GM18873 (cell line): ENCODE measurements around the gene UBE2E3.
"Not testable (repeated sequence)": the region's sequence is repeated elsewhere in the genome, so short reads cannot be mapped to it uniquely, and the experiment has no call there.

Experiments
- ATAC-seq: cut with Tn5 transposase; IDR thresholded peaks from one replicate; pipeline ENCODE4 v1.9.1; 2021; ENCODE audit warnings: mild to moderate bottlenecking, moderate library complexity, moderate number of reproducible peaks; ENCODE audit not compliant: unreplicated experiment, low FRiP score

UBE2E3 gene

DNA sequence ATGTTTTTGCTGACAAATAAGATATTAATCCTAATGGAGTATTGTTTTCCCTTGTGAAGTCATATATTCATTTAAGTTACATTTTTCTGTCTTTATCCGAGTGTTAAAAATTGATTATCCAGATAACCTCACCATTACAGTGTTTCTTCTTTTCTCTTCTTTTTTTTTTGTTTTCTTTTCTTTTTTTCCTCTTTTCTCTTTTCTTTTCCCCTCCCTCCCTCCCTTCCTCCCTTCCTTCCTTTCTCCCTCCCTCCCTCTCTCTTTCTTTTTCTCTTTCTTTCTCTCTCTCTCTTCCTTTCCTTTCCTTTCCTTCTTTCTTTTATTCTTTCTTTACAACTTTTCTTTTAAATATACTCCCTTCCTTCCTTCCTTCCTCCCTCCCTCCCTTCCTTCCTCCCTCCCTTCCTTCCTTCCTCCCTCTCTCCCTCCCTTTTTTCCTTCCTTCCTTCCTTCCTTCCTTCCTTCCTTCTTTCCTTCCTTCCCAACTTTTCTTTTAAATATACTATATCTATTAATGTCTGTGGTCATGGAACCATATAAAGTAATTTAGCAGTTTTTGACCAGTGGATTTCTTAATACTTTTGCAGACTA lies 40.9 kb downstream of the UBE2E3 start:
- no peak for ATAC-seq

DNA sequence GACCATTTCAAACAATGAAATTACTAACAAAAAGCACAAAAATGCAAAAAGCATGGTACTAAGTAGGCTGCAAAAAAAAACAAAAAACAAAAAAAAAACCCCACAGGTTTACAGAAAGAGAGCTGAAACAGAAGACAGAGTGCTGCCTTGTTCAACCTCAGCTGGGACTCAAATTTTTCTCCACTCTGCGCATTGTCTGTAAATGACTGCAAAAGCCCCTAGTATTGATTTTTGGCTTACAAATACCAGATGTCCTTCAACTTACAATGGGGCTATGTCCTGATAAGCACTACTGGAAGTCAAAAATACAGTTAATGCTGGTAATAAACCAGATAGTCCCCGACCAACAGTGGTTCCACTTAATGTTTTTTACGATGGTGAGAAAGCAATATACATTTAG lies 42.2 kb downstream of the UBE2E3 start:
- ATAC-seq, result no peak

DNA sequence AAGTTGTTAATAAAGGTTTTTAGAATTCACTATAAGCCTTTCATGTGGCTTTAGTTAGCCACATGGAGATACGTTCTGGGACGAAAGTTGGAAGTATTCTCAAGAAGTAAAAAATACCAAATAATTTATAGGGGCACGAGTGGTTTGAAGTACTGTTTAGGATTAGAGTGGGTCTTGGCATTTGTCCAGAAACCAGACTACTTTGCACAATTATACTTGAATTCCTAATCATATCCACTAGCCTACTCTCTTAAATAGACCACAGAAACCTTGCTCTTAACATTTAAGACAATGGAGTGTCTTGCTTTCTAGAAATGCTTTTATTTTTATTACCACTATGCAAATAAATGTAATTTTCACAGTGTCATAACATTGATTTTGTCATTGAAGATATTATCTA lies 44.6 kb downstream of the UBE2E3 start:
- ATAC-seq, result no peak

DNA sequence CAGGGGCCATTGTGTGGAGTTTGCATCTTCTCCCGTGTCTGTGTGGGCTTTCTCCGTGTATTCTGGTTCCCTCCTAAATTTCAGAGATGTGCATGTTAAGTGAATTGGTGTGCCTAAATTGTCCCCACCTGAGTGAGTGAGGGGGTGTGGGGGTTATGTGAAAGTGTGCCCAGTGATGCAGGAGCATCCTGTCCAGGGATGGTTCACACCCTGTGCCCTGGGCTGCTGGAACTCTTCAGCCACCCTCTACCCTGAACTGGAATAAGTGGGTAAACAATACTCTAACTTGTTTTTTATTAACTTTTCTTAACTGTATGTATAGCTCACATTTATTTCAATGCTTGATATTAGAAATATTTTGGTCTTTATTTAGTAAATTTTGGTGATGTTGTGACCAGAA lies 56.0 kb downstream of the UBE2E3 start:
- ATAC-seq, result peak; percentile 54

DNA sequence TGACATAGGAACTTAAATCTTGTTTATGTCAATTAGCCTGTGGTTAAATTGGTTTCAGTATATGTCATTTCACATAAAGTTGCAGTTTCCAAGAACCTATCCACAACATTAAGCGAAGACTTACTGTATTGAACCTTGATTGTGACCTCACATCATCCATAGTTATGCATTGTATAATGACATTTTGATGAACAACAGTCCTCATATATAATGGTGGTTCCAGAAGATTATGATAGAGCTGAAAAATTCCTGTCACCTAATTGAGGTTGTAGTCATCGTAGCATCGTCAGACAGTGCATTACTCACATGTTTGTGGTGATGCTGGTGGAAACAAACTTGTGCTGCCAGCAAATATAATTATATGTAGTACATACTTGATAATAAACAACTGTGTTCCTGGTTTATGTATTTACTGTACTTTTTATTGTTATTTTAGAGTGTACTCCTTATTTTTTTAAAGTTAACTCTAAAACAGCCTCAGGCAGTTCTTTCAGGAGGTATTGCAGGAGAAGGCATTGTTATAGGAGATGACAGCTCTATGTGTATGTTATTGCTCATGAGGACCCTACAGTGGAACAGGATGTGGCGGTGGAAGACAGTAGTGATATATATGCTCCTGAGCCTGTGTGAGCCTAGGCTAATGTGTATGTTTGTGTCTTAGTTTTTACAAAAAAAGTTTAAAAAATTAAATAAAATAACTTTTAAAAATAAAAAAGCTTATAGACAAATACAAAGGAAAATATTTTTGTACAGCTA lies 56.6 kb downstream of the UBE2E3 start:
- peak; percentile 52 for ATAC-seq

DNA sequence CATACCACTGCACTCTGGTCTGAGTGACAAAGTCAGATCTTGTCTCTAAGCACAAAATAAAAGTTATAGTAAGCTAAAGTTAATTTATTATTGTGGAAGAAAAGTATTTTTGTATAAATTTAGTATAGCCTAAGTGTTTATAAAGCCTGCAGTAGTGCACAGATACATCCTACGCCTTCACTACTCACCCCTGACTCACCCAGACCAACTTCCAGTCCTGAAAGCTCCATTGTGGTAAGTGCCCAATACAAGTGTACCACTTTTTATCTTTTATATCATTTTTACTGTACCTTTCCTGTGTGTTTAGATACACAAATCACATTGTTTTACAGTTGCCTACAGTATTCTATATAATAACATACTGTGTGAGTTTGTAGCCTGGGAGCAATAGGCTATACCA lies 57.5 kb downstream of the UBE2E3 start:
- ATAC-seq, result no peak

GRCh38 chr2:181038796-181039195 lies 58.4 kb downstream of the UBE2E3 start:
- ATAC-seq, result no peak

GRCh38 chr2:181040839-181041238 lies 60.4 kb downstream of the UBE2E3 start:
- ATAC-seq, result not testable (repeated sequence)

- no peak for ATAC-seq
Observed at GRCh38 chr2:181041661-181042060, 61.3 kb downstream of the UBE2E3 start.

DNA sequence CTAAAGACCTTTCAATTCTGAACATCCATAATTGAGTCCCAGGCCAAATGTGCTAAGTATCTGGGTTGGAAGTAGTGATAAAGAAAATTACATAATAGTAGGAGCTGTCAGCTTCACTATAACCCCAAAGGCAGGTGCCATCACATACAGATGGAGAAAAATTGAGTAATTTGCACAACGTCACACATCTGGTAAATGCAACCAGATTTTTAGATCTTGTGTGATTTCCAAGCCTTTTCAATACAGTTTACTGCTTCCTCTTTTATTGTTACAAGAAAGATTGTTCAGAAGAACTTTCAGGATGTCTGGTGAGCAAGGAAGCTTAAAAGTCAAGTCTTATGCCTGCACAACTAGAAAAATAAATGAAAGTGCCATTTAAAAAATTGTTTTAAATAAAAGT lies 62.3 kb downstream of the UBE2E3 start:
- no peak for ATAC-seq

DNA sequence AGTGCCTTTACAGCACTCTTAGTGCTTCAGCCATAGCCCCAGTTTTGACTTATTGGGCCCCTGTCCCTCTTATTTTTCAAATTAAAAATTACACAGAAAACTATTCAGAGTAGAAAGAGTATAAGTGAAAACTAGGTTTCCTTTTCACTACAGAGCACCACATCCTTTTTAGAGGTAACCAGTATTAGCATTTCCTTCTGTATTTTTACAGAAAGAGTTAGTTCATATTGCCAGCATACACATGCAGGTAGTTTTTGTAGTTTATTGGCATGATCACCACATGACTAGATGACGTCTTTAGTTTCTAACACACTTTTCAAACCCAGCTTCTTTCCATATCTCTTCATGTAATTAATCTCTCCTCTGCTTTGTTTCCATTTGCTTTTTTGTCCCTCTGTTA lies 66.4 kb downstream of the UBE2E3 start:
- ATAC-seq, result no peak

GRCh38 chr2:181047829-181048228 lies 67.4 kb downstream of the UBE2E3 start:
- ATAC-seq, result no peak

DNA sequence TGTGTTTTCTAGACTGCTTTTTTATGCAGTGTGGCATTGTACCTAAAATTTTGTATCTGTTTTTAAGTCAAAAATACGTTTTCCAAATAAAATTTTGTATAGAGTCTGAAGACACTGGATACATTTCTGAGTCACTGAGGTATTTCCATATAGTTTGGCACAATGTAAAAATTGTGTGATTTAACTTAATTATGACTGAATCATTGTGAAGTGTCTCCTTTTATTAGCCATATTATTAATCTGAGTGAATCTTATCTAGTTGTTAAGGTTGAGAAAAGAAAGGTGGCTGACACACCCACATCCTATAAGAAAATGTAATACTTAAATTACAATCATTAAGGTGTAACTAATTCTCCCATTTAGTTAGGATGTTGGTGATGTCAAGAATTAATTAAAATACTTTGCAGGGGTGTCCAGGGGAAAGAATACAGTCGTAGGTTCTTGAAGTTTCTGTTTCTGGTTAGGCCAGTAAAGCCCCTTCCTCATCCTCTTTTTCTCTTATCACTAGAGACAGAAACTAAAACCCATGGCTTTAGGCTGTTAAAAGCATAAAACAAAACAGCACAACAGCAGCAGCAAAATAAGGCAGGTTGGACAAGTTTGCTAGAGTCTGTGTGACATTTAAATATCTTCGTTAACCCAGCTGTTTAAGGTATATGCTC lies 71.6 kb downstream of the UBE2E3 start:
- no peak for ATAC-seq

DNA sequence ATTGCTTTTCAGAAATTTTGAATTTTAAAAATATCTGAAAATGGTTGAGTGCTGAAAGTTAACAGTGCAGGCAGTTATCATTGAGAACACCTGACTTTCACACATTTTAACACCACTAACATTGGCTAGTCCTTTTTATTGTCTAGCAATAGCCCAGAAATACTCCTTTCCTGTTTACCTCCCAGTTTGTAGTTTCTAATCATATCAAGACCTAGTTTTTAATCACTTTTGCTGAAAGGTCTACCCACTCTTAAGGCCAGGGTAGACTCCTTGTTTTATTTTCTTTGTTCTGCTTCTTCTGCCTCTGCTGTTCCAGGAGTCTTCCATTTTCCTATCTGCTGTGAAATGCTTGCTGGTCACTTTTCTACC lies 72.1 kb downstream of the UBE2E3 start:
- ATAC-seq, result no peak

DNA sequence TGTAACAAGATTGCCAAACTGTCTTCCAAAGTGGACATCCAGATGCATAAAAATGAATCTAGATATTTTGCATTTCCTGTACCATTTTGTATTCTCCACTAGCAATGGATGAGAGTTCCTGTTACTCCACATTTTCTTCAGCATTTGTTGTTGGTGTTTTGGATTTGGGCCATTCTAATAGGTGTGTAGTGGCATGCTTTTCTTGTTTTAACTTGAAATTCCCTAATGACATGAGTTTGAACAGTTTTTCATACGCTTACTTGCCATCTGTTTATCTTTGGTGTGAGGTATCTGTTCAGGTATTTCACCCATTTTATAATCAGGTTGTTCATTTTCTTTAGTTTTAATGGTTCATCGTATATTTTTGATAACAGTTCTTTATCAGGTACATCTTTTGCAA lies 73.9 kb downstream of the UBE2E3 start:
- no peak for ATAC-seq

DNA sequence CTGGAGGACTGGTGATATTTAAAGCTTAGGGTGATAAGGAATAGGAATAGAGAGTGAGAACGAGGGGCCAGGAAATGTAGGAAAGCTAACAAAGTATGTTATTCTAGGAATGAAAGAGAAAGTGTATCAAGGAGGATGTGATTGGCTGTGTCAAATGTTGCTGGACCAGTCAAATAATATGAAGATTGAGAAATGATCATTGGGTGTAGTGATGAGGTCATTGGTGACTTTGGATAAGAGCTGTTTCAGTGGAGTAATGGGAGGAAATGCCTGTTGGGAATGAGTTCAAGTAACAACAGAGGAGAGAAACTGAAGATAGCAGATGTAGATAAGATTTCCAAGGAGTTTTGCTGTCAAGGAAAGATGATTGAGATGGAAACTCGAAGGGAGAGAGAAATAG lies 74.4 kb downstream of the UBE2E3 start:
- ATAC-seq, result no peak

DNA sequence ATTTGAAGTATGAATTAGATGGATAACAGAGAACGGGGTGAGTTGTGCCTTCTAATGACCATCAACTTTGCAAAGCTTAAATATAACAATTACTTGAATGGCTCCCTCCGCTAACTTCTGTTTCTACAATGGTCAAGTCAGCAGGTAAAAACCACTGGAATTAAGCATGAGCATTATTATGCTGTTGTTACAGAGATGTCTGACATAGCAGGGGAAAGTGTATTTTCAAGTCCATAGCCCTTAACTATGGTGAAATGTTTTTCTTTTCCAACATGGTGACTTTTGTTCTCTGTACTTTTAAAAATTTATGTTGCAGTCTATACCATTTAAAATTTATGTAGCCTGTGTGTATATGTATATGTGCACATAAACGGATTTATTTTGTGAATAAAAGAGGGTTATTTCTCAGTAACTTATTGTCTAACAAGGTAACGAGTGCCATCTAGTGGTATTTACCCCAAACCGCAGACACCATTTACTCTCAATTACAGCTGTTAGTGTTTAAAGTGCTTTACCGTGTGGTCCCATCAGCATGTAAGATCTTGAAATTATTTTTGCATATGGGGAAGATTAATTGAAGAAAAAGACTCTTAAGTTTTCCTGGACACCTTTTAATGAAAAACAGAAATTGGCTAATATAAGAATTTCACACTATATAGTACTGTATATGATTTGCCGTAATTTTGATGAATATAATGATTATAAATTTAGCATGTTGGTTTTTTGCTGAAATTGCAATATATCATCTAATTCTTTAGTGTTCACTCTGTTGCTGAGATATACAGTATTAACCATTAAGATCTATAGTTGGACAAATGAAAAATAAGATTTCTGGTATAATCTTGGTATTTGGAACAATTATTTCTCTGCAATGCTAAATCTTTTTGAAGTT lies 78.2 kb downstream of the UBE2E3 start:
- no peak for ATAC-seq

DNA sequence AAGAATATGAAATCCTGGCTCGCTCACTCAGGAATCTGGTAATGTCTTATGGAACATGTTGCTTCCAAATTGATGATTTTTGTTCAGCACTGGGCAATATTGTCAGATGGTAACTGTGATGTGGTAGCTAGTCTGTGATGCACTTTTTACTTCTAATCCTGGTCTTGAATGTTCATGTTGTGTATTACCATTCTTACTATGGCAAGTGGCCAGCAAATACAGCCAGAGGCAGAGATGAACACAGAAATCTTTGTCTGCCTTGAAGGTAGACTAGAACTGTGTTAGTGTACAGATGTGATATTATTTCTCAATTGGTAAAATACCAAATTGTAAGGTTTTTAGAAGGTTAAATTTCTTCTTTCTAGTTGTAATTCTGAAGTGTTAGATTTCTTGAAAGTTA lies 83.3 kb downstream of the UBE2E3 start:
- no peak for ATAC-seq

GRCh38 chr2:181065458-181065857 lies 85.1 kb downstream of the UBE2E3 start:
- no peak for ATAC-seq

- no peak for ATAC-seq
Observed at GRCh38 chr2:181066333-181066732, 85.9 kb downstream of the UBE2E3 start.
